Astrocyte of the cerebellum (primary cell): ENCODE results near the gene FAM193B.
A peak's percentile ranks its signal among the peaks of the same experiment; 100 is the strongest.

Source experiments
- DNase-seq: peaks from one replicate; pipeline ENCODE4 v3.0.0-alpha.2; 2011; ENCODE audit warnings: low read depth
- H3K4me3 ChIP-seq: 2 replicates; pipeline ENCODE4 v1.5.1; 2011; ENCODE audit warnings: mild to moderate bottlenecking, low read depth, low read length, moderate library complexity
- CTCF ChIP-seq: IDR thresholded peaks from 2 replicates; pipeline ENCODE4 v1.5.1; 2012; ENCODE audit warnings: low read length, low read depth, moderate library complexity, mild to moderate bottlenecking; ENCODE audit errors: missing control alignments
- in situ Hi-C: cut with HindIII; loops from 2 replicates; pipeline ENCODE4 v1.10.0; 2017; ENCODE audit warnings: low sequenced_read_pairs

The FAM193B gene

GRCh38 chr5:177594071-177594470, 39.7 kb upstream of the FAM193B start:
- no peak overlapping the region for H3K4me3 ChIP-seq
- no peak for DNase-seq
- no peak for TF ChIP-seq CTCF
- in situ Hi-C loops: no loop called here

- in situ Hi-C loops: no loop called here
- peak overlapping the region; percentile 94 for H3K4me3 ChIP-seq
- DNase-seq: no peak
- no peak for TF ChIP-seq CTCF
Observed at GRCh38 chr5:177593511-177593910, 39.1 kb upstream of the FAM193B start.

- DNase-seq: no peak
- TF ChIP-seq CTCF: no peak
- H3K4me3 ChIP-seq: peak overlapping the region; percentile 94
- in situ Hi-C loops: no loop called here
Observed at GRCh38 chr5:177592905-177593304, 38.5 kb upstream of the FAM193B start.

- in situ Hi-C loops: no loop called here
- peak within 1 kb of the TSS; percentile 94 for H3K4me3 ChIP-seq
- DNase-seq: peak; percentile 32
- no peak for TF ChIP-seq CTCF
Observed at GRCh38 chr5:177592010-177592834, 37.9 kb upstream of the FAM193B start, which contains the start of gene TMED9. Gene TMED9 (plus strand): TSS chr5:177592203. CDS start chr5:177592215, 12 bp downstream.

- peak overlapping the region; percentile 94 for H3K4me3 ChIP-seq
- in situ Hi-C loops: no loop called here
- no peak for TF ChIP-seq CTCF
- no peak for DNase-seq
Observed at GRCh38 chr5:177591690-177592009, 37.3 kb upstream of the FAM193B start.

GRCh38 chr5:177590406-177590805, 36.0 kb upstream of the FAM193B start:
- no peak overlapping the region for H3K4me3 ChIP-seq
- no peak for TF ChIP-seq CTCF
- in situ Hi-C loops: no loop called here
- DNase-seq: no peak
